H1 (cell line): Measurements from ENCODE around the gene ZNF593. TPM values are rescaled to one million over a fixed set of nuclear protein-coding genes. Genes with fewer than 3 reads are reported as not detected.

Experiments used
- CTCF ChIA-PET: fragments of 300-600 bp; sonication (Branson Sonifier 250); formaldehyde crosslinking; loops from one replicate; lab custom pipeline; 2021; ENCODE audit not compliant: partially characterized antibody; lab: Charles Lee
- POLR2A ChIA-PET: fragments of 300-600 bp; sonication (Branson Sonifier 250); formaldehyde crosslinking; loops from one replicate; lab custom pipeline; 2021; ENCODE audit warnings: inconsistent platforms; ENCODE audit not compliant: partially characterized antibody; lab: Charles Lee
- DNase-seq, 2 experiments: peaks; one replicate each; pipeline versions ENCODE4 v3.0.0 to v3.0.0-alpha.2; 2010 to 2022; ENCODE audit warnings: low spot score in 2 of 2, low read depth in 1 of 2, mixed read lengths in 1 of 2
- FAIRE-seq: peaks from 2 replicates; lab custom pipeline; 2011; peaks lifted over from hg19 to GRCh38; lab: Jason Lieb, UNC
- H2AFZ ChIP-seq: 2 replicates; pipeline ENCODE4 v1.8.1; 2012; ENCODE audit warnings: low read length, inconsistent platforms
- H2AK5ac ChIP-seq: 2 replicates; pipeline ENCODE4 v1.6.1; 2013; ENCODE audit warnings: low read depth, low read length
- H2BK120ac ChIP-seq: replicated peaks from 2 replicates; pipeline ENCODE3; 2013; ENCODE audit warnings: low read depth, low read length, inconsistent platforms
- H2BK12ac ChIP-seq: 2 replicates; pipeline ENCODE4 v1.6.1; 2013; ENCODE audit warnings: low read depth, low read length
- H2BK15ac ChIP-seq: 2 replicates; pipeline ENCODE4 v1.6.1; 2013; ENCODE audit warnings: low read length
- H2BK20ac ChIP-seq: 2 replicates; pipeline ENCODE4 v1.6.1; 2013; ENCODE audit warnings: low read length
- H2BK5ac ChIP-seq: 2 replicates; pipeline ENCODE4 v1.6.1; 2013; ENCODE audit warnings: low read depth, low read length
- H3K14ac ChIP-seq: 2 replicates; pipeline ENCODE4 v1.6.1; 2013; ENCODE audit warnings: inconsistent platforms; ENCODE audit not compliant: insufficient read length
- H3K18ac ChIP-seq: 2 replicates; pipeline ENCODE4 v1.6.1; 2013; ENCODE audit warnings: low read length; ENCODE audit errors: extremely low read depth
- H3K23ac ChIP-seq: 2 replicates; pipeline ENCODE4 v1.6.1; 2013; ENCODE audit warnings: inconsistent platforms; ENCODE audit not compliant: insufficient read length
- H3K23me2 ChIP-seq: 2 replicates; pipeline ENCODE4 v1.6.1; 2013; ENCODE audit warnings: low read depth, low read length
- H3K27ac ChIP-seq: 2 replicates; pipeline ENCODE4 v1.6.1; 2011; ENCODE audit warnings: low read depth, low read length, inconsistent platforms
- H3K27me3 ChIP-seq, 4 experiments: replicated peaks in 1 of 4; 1 replicate in 1 of 4; 2 replicates in 3 of 4; pipeline versions ENCODE4 v1.6.1 to v1.8.1; 2011 to 2013; ENCODE audit warnings: low read length in 3 of 4, mild to moderate bottlenecking in 3 of 4, inconsistent platforms in 2 of 4, mixed read lengths in 2 of 4, moderate library complexity in 1 of 4; ENCODE audit not compliant: control insufficient read depth in 3 of 4, insufficient read depth in 3 of 4; ENCODE audit errors: extremely low read depth in 1 of 4
- H3K36me3 ChIP-seq, 4 experiments: 2 replicates each; pipeline versions ENCODE4 v1.6.1 to v1.8.1; 2011 to 2013; ENCODE audit warnings: mild to moderate bottlenecking in 4 of 4, low read length in 3 of 4, moderate library complexity in 2 of 4, control low read depth in 1 of 4, inconsistent platforms in 1 of 4; ENCODE audit not compliant: insufficient read depth in 4 of 4, control insufficient read depth in 2 of 4
- H3K4ac ChIP-seq: replicated peaks from 2 replicates; pipeline ENCODE3; 2013; ENCODE audit warnings: low read length, low read depth, mixed read lengths, inconsistent platforms; ENCODE audit not compliant: insufficient read length
- H3K4me1 ChIP-seq, 4 experiments: replicated peaks in 1 of 4; 1 replicate in 1 of 4; 2 replicates in 3 of 4; pipeline versions ENCODE4 v1.6.1 to v1.8.1; 2011 to 2013; ENCODE audit warnings: low read length in 3 of 4, inconsistent platforms in 2 of 4, mixed read lengths in 1 of 4; ENCODE audit not compliant: insufficient read depth in 4 of 4, control insufficient read depth in 3 of 4
- H3K4me2 ChIP-seq, 2 experiments: 2 replicates each; pipeline versions ENCODE4 v1.6.1 to v1.8.1; 2011 to 2013; ENCODE audit warnings: low read depth in 2 of 2, low read length in 2 of 2, control low read depth in 1 of 2, inconsistent platforms in 1 of 2, mild to moderate bottlenecking in 1 of 2; ENCODE audit not compliant: insufficient read depth in 1 of 2
- H3K4me3 ChIP-seq, 4 experiments: fragments of 200-600, 300-600 bp in 1 of 4; sonication (generic), shearing (Covaris generic), sonication (Bioruptor Twin) in 1 of 4; 2 replicates each; pipeline versions ENCODE4 v1.5.1 to v1.8.1; 2011 to 2016; ENCODE audit warnings: low read length in 4 of 4, low read depth in 3 of 4, control low read depth in 2 of 4, inconsistent platforms in 2 of 4, mild to moderate bottlenecking in 2 of 4, mixed read lengths in 1 of 4, moderate library complexity in 1 of 4; ENCODE audit not compliant: insufficient read depth in 2 of 4; ENCODE audit errors: extremely low read depth in 1 of 4
- H3K56ac ChIP-seq: replicated peaks from 2 replicates; pipeline ENCODE3; 2013; ENCODE audit warnings: low read depth, mild to moderate bottlenecking, mixed read lengths, low read length, inconsistent platforms; ENCODE audit not compliant: insufficient read length
- H3K79me1 ChIP-seq: 2 replicates; pipeline ENCODE4 v1.6.1; 2013; ENCODE audit warnings: low read depth, low read length, control low read depth
- H3K79me2 ChIP-seq, 2 experiments: 2 replicates each; pipeline versions ENCODE4 v1.6.1 to v1.8.1; 2012 to 2013; ENCODE audit warnings: low read length in 2 of 2, mild to moderate bottlenecking in 2 of 2, inconsistent platforms in 1 of 2; ENCODE audit not compliant: insufficient read depth in 2 of 2, control insufficient read depth in 1 of 2
- H3K9ac ChIP-seq, 4 experiments: replicated peaks in 1 of 4; 1 replicate in 1 of 4; 2 replicates in 3 of 4; pipeline versions ENCODE4 v1.6.1 to v1.8.1; 2011 to 2013; ENCODE audit warnings: low read depth in 3 of 4, low read length in 3 of 4, control low read depth in 2 of 4, mild to moderate bottlenecking in 2 of 4, moderate library complexity in 2 of 4, inconsistent platforms in 1 of 4; ENCODE audit errors: extremely low read depth in 1 of 4
- H3K9me3 ChIP-seq, 2 experiments: 2 replicates each; pipeline versions ENCODE4 v1.6.1 to v1.8.1; 2012 to 2013; ENCODE audit warnings: mild to moderate bottlenecking in 2 of 2, moderate library complexity in 2 of 2, control low read depth in 1 of 2, inconsistent platforms in 1 of 2, low read depth in 1 of 2, low read length in 1 of 2, mixed read lengths in 1 of 2; ENCODE audit not compliant: insufficient read depth in 2 of 2
- H4K20me1 ChIP-seq, 2 experiments: replicated peaks in 1 of 2; 2 replicates each; pipeline versions ENCODE3 to v1.8.1; 2011 to 2013; ENCODE audit warnings: inconsistent platforms in 2 of 2, low read length in 2 of 2, mild to moderate bottlenecking in 1 of 2; ENCODE audit not compliant: insufficient read depth in 2 of 2, control insufficient read depth in 1 of 2
- H4K5ac ChIP-seq: 2 replicates; pipeline ENCODE4 v1.6.1; 2013; ENCODE audit warnings: low read length, low read depth, mixed read lengths, inconsistent platforms; ENCODE audit not compliant: insufficient read length
- H4K8ac ChIP-seq: 2 replicates; pipeline ENCODE4 v1.8.0; 2013; ENCODE audit warnings: mild to moderate bottlenecking, moderate library complexity, low read length, inconsistent platforms; ENCODE audit not compliant: insufficient read depth; ENCODE audit errors: extremely low read depth
- H4K91ac ChIP-seq: replicated peaks from 2 replicates; pipeline ENCODE3; 2013; ENCODE audit warnings: low read length, mixed read lengths, inconsistent platforms; ENCODE audit not compliant: insufficient read length
- CHD2 ChIP-seq: IDR thresholded peaks from 2 replicates; pipeline ENCODE4 v1.6.1; 2012; ENCODE audit warnings: low read length, improper control_type of control experiment
- GTF2F1 ChIP-seq: IDR thresholded peaks from 2 replicates; pipeline ENCODE4 v1.6.1; 2012; ENCODE audit warnings: low read depth, low read length, improper control_type of control experiment, borderline replicate concordance
- JUND ChIP-seq: IDR thresholded peaks from 2 replicates; pipeline ENCODE4 v1.6.1; 2011; ENCODE audit warnings: mild to moderate bottlenecking, improper control_type of control experiment, low read length
- SIN3A ChIP-seq, 2 experiments: IDR thresholded peaks in 1 of 2; conservative IDR thresholded peaks in 1 of 2; 2 replicates each; pipeline ENCODE4 v1.6.1; 2011 to 2012; ENCODE audit warnings: low read length in 2 of 2, improper control_type of control experiment in 1 of 2, low read depth in 1 of 2, mild to moderate bottlenecking in 1 of 2
- SIX5 ChIP-seq: IDR thresholded peaks from 2 replicates; pipeline ENCODE4 v1.6.1; 2011; ENCODE audit warnings: mild to moderate bottlenecking, low read depth, low read length
- SP2 ChIP-seq: IDR thresholded peaks from 2 replicates; pipeline ENCODE4 v1.6.1; 2012; ENCODE audit warnings: mild to moderate bottlenecking, low read length, inconsistent platforms
- TAF7 ChIP-seq: optimal IDR thresholded peaks from 2 replicates; pipeline ENCODE3; 2011; ENCODE audit warnings: low read depth, mild to moderate bottlenecking, inconsistent platforms, low read length, moderate library complexity, borderline replicate concordance
- TBP ChIP-seq: IDR thresholded peaks from 2 replicates; pipeline ENCODE4 v1.6.1; 2011; ENCODE audit warnings: low read depth, low read length, improper control_type of control experiment
- WGBS, 2 experiments: shearing (Covaris generic) in 1 of 2; methylation state at CpG; one replicate each; pipeline versions ENCODE4 v1.1.6 to v1.1.7; 2013 to 2015; ENCODE audit warnings: low lambda C conversion rate in 2 of 2, mixed read lengths in 2 of 2, inconsistent platforms in 1 of 2, low coverage in 1 of 2, missing lambda C conversion rate in 1 of 2; ENCODE audit not compliant: insufficient replicate concordance in 2 of 2, insufficient coverage in 1 of 2, insufficient read length in 1 of 2; ENCODE audit errors: extremely low coverage in 1 of 2, missing lambda C conversion rate in 1 of 2; 5-methylcytosine and 5-hydroxymethylcytosine counted together
- polyA plus RNA-seq, 7 experiments: library from polyadenylated mRNA; depleted of rRNA in 3 of 7; stranded (reverse) in 5 of 7; unstranded in 2 of 7; fragments of >200 nt in 5 of 7; fragments of 200-250 nt in 2 of 7; gene quantifications; 1 replicate in 5 of 7; 2 replicates in 1 of 7; 4 replicates in 1 of 7; pipeline versions ENCODE4 v1.2.1 to v1.2.3, GENCODE V29; 2011 to 2013; ENCODE audit warnings: missing spikeins in 2 of 7, mixed read lengths in 2 of 7
- total RNA-seq: library from RNA; stranded (reverse); fragmentation: NEBNext Ultra II Directional; extraction: Animal tissue kit (Norgen Biotek cat#: 25700); gene quantifications from 2 replicates; pipeline ENCODE4 v1.2.1, GENCODE V29; 2021
- TF ChIP-seq, protein P1 (sequence below), 3 experiments: IDR thresholded peaks; 1 replicate in 2 of 3; 2 replicates in 1 of 3; pipeline versions ENCODE4 v1.5.1 to v1.6.1; 2011; ENCODE audit warnings: low read length in 3 of 3, mild to moderate bottlenecking in 3 of 3, inconsistent platforms in 2 of 3, low read depth in 1 of 3, moderate library complexity in 1 of 3; ENCODE audit not compliant: insufficient read depth in 1 of 3; ENCODE audit errors: control extremely low read depth in 1 of 3

Gene ZNF593
- total and polyA plus RNA-seq, 2 of the 8 experiments (the other 6 are each of a cell fraction or from before 2014, with no cell fraction given) = 38.2 to 68.0 TPM

DNA sequence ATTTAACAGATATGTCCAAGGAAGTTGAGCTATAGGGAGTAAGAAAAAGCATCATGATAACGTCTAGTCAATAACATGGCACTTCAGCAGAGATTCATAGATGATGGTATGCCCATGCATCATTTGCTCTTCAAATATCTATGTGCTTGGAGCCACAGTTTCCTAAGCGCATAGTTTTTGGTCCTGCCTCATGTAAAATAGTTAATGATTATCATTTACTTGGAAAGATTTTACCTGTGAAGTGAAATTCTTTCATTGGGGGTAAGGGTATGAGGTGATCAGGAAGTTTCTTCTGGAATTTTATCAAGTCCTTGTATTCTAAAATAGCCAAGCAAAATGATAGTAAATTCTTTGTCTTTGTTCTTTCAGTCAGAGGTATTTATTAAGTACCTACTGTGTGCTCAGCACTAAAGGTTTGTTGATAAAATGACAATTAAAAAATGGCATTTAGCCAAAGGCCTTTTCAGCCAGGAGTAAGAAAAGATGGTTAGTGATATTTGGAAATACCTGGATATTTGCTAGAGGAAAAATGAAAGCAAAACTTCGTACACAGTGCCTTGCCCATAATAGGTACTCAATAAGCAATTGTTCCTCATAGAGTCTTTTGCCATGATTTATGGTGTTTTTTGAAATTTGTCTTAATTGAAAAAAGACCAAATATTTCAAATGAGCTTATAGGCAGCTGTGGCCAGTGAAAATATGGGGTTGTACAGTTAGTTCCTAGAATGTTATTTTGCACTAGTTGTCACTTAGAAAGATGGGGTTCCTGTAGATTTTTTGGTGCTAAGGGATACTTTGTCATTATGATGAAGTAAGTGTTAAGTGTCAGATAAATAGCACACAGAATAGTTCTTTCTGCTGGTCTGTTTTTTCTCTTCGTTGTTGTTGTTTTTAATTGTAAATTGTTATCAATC is 45.0 kb upstream of the ZNF593 start:
- Histone ChIP-seq H3K27me3 (no peaks in the 10 kb centered on the region), H3K4me3 (no peak overlapping the region), H3K9me3 (no peaks in the 10 kb centered on the region), H3K4ac (no peak overlapping the region), H3K9ac (no peak overlapping the region), H3K79me1 (no peaks in the 10 kb centered on the region), H2AK5ac (no peak overlapping the region), H4K91ac (no peak overlapping the region), H2BK20ac (no peak overlapping the region), H3K79me2 (no peaks in the 10 kb centered on the region), H2BK5ac (no peak overlapping the region), H2AFZ (no peak overlapping the region), H3K27ac (no peak overlapping the region), H3K36me3 (peaks cover 0 to 12% (median 0%) of the 10 kb centered on the region in 4 experiments; a peak in 2 of 8 replicates), H2BK120ac (no peak overlapping the region), H3K18ac (no peak overlapping the region), H3K14ac (no peak overlapping the region), H4K20me1 (peaks cover 0 to 2% of the 10 kb centered on the region in 2 experiments), H3K4me2 (no peak overlapping the region), H3K23ac (no peak overlapping the region), H4K8ac (no peak overlapping the region), H3K23me2 (no peaks in the 10 kb centered on the region; the same call in 1 of the 2 replicates), H2BK12ac (no peak overlapping the region), H3K4me1 (no peaks in the 10 kb centered on the region), H2BK15ac (no peak overlapping the region), H4K5ac (no peak overlapping the region), H3K56ac (no peak overlapping the region)
- ChIA-PET POLR2A (interaction anchor here (1.1 kb wide), 1 partner anchor 13 kb away, joined by 4 read pairs; the partner anchor contains the start of gene PDIK1L), CTCF (interaction anchor here (0.6 to 1.6 kb wide), 2 partner anchors 20 to 51 kb away, joined by 3 to 7 read pairs; no protein-coding TSS in a partner anchor)
- FAIRE-seq = no peak
- WGBS, 2 experiments = 96% methylated on average over 4 of the region's 4 CpGs; no CpG with 5 or more reads in 1 of the 2 experiments
- DNase-seq = no peak
- TF ChIP-seq, protein P1, sequence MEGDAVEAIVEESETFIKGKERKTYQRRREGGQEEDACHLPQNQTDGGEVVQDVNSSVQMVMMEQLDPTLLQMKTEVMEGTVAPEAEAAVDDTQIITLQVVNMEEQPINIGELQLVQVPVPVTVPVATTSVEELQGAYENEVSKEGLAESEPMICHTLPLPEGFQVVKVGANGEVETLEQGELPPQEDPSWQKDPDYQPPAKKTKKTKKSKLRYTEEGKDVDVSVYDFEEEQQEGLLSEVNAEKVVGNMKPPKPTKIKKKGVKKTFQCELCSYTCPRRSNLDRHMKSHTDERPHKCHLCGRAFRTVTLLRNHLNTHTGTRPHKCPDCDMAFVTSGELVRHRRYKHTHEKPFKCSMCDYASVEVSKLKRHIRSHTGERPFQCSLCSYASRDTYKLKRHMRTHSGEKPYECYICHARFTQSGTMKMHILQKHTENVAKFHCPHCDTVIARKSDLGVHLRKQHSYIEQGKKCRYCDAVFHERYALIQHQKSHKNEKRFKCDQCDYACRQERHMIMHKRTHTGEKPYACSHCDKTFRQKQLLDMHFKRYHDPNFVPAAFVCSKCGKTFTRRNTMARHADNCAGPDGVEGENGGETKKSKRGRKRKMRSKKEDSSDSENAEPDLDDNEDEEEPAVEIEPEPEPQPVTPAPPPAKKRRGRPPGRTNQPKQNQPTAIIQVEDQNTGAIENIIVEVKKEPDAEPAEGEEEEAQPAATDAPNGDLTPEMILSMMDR (IDR thresholded peaks at IDR 0.05; ENCODE audit: control extremely low read depth in 1 of 3, insufficient read depth in 1 of 3, low read depth in 1 of 3, low read length in 3 of 3) = no peak
- TF ChIP-seq SIX5 (no peak), SP2 (no peak), TBP (no peak), SIN3A (conservative IDR thresholded peaks at IDR 0.05 in 1 of 2, IDR thresholded peaks at IDR 0.05 in 1 of 2; ENCODE audit: low read depth in 1 of 2, low read length in 2 of 2) (no peak), TAF7 (no peak), CHD2 (no peak), JUND (no peak), GTF2F1 (no peak)
